GM12891 (cell line): ENCODE data around the gene FAT2.
"Not testable (repeated sequence)": the region's sequence is repeated elsewhere in the genome, so short reads cannot be mapped to it uniquely, and the experiment has no call there.

Source experiments
- DNase-seq: peaks from one replicate; pipeline ENCODE4 v3.0.0; 2011; ENCODE audit warnings: low spot score; ENCODE audit not compliant: insufficient read length
- FAIRE-seq: peaks from 2 replicates; lab custom pipeline; 2011; peaks lifted over from hg19 to GRCh38; lab: Jason Lieb, UNC
- PAX5 ChIP-seq: IDR thresholded peaks from 2 replicates; pipeline ENCODE4 v1.6.1; 2011; ENCODE audit warnings: low read length, moderate library complexity, mild to moderate bottlenecking; ENCODE audit not compliant: insufficient read depth, severe bottlenecking
- POLR2A ChIP-seq: IDR thresholded peaks from 2 replicates; pipeline ENCODE4 v1.6.1; 2011; ENCODE audit warnings: low read depth, low read length, control low read depth
- POLR2AphosphoS5 ChIP-seq: IDR thresholded peaks from 2 replicates; pipeline ENCODE4 v1.6.1; 2011; ENCODE audit warnings: low read depth, low read length, control low read depth
- POU2F2 ChIP-seq: IDR thresholded peaks from 2 replicates; pipeline ENCODE4 v1.6.1; 2011; ENCODE audit warnings: low read depth, mild to moderate bottlenecking, control low read depth, low read length, moderate library complexity
- SPI1 ChIP-seq: IDR thresholded peaks from 2 replicates; pipeline ENCODE4 v1.6.1; 2011; ENCODE audit warnings: low read depth, low read length, control low read depth
- TAF1 ChIP-seq: IDR thresholded peaks from 2 replicates; pipeline ENCODE4 v1.6.1; 2011; ENCODE audit warnings: low read depth, low read length, control low read depth

The FAT2 gene

GRCh38 chr5:151596828-151597539, 5.9 kb upstream of the FAT2 start:
- FAIRE-seq = no peak
- no peak for TF ChIP-seq POLR2A
- TF ChIP-seq POU2F2 = no peak
- no peak for TF ChIP-seq SPI1
- TF ChIP-seq PAX5 = no peak
- no peak for TF ChIP-seq TAF1
- no peak for TF ChIP-seq POLR2AphosphoS5
- DNase-seq = no peak

GRCh38 chr5:151595411-151595826, 4.3 kb upstream of the FAT2 start:
- FAIRE-seq (no peak), DNase-seq (no peak)
- TF ChIP-seq POU2F2 (no peak), POLR2A (no peak), SPI1 (no peak), TAF1 (no peak), POLR2AphosphoS5 (no peak), PAX5 (no peak)

DNA sequence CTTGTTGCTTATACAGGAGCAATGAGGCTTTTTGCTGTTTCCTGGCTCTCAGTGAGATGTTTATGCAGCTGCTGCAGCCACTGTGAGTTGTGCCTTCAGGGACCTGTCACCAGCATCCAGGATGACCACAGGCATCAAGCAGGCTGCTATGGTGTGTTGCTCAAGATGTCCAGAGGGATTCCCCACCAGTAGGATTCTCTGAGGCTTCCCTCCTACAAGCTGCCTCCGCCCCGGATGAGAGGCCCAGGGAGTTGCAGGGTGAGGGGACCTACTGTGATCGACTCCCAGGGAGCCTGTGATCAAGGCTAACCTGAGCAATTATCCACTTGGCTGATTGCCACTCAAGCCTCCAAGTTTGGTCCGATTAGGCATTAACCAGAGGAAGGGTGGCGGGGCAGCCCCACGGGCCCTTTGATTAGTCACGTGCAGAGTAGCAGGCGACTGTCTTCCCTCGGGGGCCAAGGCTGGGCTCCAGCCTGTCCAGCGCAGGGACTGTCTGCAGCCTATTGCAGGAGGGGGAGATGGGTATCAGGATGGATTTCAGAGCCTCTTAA, 1.8 kb upstream of the FAT2 start:
- FAIRE-seq (no peak), DNase-seq (no peak)
- TF ChIP-seq POU2F2 = no peak
- TF ChIP-seq PAX5 = no peak
- TF ChIP-seq TAF1 = no peak
- no peak for TF ChIP-seq POLR2A

DNA sequence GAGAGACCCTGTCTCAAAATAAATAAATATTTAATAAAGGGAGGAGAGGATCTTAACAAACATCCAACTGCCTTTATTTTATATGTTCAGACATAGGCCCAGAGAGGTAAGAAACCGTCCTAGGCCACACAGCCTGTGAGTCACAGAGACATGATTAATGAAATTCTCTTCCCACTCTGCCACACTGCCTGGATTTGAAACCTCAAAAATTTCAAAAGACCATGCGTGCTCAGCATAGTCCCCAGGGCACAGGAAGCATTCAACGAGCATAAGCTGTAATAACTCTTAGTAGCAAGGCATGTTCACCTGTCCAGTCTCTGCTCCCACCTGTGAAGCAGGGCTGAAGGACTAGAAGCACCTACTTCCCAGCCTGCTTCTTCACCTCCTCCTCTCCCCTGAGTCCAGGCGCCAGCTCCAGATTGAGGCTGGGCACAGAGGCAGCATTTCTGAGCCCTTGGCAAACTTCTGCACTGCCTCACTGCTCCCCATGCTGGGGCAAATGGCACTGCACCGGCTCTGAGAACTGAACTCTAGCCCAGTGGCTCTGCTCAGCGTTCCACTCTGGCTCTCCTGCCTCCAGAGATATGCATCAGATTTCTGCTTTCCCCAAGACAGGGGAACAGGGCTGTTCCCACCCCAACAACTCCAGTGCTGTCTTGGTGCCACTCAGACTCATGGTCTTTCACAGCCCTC, 1.1 kb downstream of the FAT2 start:
- DNase-seq (no peak), FAIRE-seq (no peak)
- TF ChIP-seq POLR2AphosphoS5 (no peak), POU2F2 (no peak), POLR2A (no peak), SPI1 (no peak), TAF1 (no peak), PAX5 (no peak)

GRCh38 chr5:151587796-151588555, 3.2 kb downstream of the FAT2 start:
- FAIRE-seq (peak; percentile 23), DNase-seq (no peak)
- TF ChIP-seq POLR2A = no peak
- no peak for TF ChIP-seq PAX5
- TF ChIP-seq SPI1 = no peak
- no peak for TF ChIP-seq POLR2AphosphoS5
- TF ChIP-seq POU2F2 = no peak
- no peak for TF ChIP-seq TAF1

DNA sequence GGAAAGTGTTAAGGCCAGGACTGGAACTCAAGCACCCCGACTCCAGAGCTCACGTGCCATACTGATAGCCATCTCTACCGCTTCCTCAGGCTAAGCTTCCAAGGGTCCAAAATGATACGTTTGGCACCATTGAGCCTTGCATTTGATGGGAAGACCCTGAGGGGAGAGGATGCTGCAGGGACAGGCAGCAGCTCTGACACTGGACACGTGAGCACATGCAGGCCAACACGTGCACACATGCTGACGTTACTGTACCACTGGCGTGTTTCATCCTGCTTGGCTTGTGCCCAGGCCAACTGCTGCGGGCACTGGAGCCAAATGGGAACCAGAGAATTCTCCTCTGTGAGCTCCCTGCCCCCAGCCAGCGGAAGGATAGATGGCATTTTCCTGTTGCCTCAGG, 5.2 kb downstream of the FAT2 start:
- FAIRE-seq (no peak), DNase-seq (no peak)
- no peak for TF ChIP-seq POLR2AphosphoS5
- TF ChIP-seq POLR2A = no peak
- TF ChIP-seq PAX5 = no peak
- no peak for TF ChIP-seq SPI1
- no peak for TF ChIP-seq TAF1
- TF ChIP-seq POU2F2 = no peak

GRCh38 chr5:151585344-151585743, 5.8 kb downstream of the FAT2 start:
- not testable (repeated sequence) for FAIRE-seq, DNase-seq

DNA sequence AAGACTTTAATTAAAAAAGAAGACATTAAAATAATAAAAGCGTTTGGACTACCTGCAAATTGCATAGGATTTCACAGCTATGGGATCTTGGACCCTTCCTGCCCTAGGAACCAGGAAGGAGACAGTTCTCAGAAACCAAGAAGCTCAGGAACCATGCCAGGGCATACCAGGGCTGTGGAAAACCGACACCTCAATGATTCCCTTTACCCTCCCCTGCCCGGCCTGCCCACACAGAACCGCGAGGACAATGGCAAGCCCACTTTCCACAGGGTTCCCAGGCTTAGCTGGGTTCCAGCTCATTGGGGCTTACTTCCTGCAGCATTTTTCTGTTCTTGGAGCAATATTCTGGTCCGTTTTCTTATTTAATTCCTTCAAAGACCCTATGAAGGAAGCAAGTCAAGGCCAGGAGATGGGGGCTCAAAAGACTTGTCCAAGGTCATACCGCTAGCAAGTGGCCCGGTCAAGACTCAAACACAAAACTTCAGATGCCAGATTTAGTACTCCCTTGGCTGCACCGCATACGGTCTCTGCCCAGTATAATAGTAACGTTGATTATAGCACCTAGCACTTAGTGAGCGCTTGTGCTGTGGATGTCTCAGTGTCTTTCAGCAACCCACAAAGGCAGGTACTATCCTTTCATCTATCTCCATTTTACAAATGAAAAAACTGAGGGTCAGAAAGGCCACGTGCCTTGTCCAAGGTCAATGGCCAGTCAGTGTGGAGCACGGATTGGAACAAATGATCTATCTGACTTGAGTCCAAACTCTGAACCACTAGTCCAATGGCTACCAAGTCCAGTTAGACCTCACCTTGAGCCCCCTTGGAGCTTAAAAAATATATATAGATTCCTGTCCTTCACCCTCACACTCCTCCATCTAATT, 6.8 kb downstream of the FAT2 start:
- DNase-seq (no peak), FAIRE-seq (no peak)
- no peak for TF ChIP-seq POLR2A
- TF ChIP-seq POLR2AphosphoS5 = no peak
- no peak for TF ChIP-seq POU2F2
- TF ChIP-seq TAF1 = no peak
- no peak for TF ChIP-seq PAX5
- TF ChIP-seq SPI1 = no peak
